Lower lobe of right lung (tissue), 2 donors: ENCODE results near the gene WDR47. TPM values are rescaled to one million over a fixed set of nuclear protein-coding genes. Genes with fewer than 3 reads are reported as not detected.
"Not testable (repeated sequence)": the region's sequence is repeated elsewhere in the genome, so short reads cannot be mapped to it uniquely, and the experiment has no call there.

ENCODE experiments used
- ATAC-seq, 2 donors: fragments of 200-7000 bp; cut with Tn5 transposase; one replicate each; pipeline ENCODE4 v1.9.1; 2020 to 2022; ENCODE audit warnings: mild to moderate bottlenecking in 2 of 2, moderate library complexity in 2 of 2
- DNase-seq: peaks from one replicate; pipeline ENCODE4 v3.0.0-alpha.2; 2020
- H3K27ac ChIP-seq: fragments of 200-600 bp; one replicate; pipeline ENCODE4 v1.8.0; 2022
- H3K27me3 ChIP-seq: fragments of 200-600 bp; one replicate; pipeline ENCODE4 v1.8.0; 2022; ENCODE audit warnings: low read depth
- H3K36me3 ChIP-seq: fragments of 200-600 bp; one replicate; pipeline ENCODE4 v1.8.0; 2022; ENCODE audit warnings: mild to moderate bottlenecking
- H3K4me1 ChIP-seq: fragments of 200-600 bp; one replicate; pipeline ENCODE4 v1.8.0; 2022
- H3K4me3 ChIP-seq: fragments of 200-600 bp; one replicate; pipeline ENCODE4 v1.8.0; 2022; ENCODE audit warnings: mild to moderate bottlenecking
- H3K9me3 ChIP-seq: fragments of 200-600 bp; one replicate; pipeline ENCODE4 v1.8.0; 2022
- CTCF ChIP-seq: fragments of 200-600 bp; IDR thresholded peaks from one replicate; pipeline ENCODE4 v1.8.0; 2022; ENCODE audit warnings: antibody characterized with exemption, mild to moderate bottlenecking
- intact Hi-C: fragments of 100-400 bp; cut with DNase I; formaldehyde crosslinking; loops from one replicate; pipeline ENCODE4 v1.11.0; 2022
- total RNA-seq: library from RNA; stranded (reverse); fragmentation: NEBNext Ultra II Directional; extraction: Animal tissue kit (Norgen Biotek cat#: 25700); gene quantifications from one replicate; pipeline ENCODE4 v1.2.1, GENCODE V29; 2021
- donor health status: DM: no; HTN: yes; CAD: no; lungs with severe emphysema.

The WDR47 gene
- total RNA-seq, 1 donor from 2014 or later: 14.3 TPM

GRCh38 chr1:108951242-108951641 is 90.7 kb downstream of the WDR47 start:
- Histone ChIP-seq H3K4me3 (no peak overlapping the region), H3K36me3 (peaks cover 33% of the 10 kb centered on the region), H3K27ac (no peak overlapping the region), H3K4me1 (peaks cover 15% of the 10 kb centered on the region), H3K9me3 (no peaks in the 10 kb centered on the region), H3K27me3 (no peaks in the 10 kb centered on the region)
- intact Hi-C loops: no loop called here
- ATAC-seq: no peak
- no peak for TF ChIP-seq CTCF
- no peak for DNase-seq

DNA sequence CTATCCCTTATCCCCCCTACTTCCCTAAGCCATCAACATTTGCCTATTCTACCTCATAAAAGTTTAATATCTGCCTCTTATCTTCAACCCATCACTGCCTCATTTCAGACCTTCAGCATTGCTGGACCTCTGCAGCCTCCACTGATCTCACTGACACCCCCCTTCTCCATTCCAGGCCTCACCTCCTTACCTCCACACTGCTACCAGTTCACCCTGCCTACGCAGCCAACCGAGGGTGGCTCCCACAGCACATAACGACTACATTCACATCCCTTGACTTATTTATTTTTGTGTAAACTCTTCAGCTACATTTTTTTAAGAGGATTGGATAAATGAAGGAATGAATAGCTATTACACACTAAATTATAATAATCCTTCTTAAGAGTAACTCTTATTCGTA is 92.9 kb downstream of the WDR47 start:
- ATAC-seq (no peak), DNase-seq (no peak)
- no peak overlapping the region for H3K27ac ChIP-seq
- no peak overlapping the region for H3K4me3 ChIP-seq
- no peaks in the 10 kb centered on the region for H3K9me3 ChIP-seq
- H3K36me3 ChIP-seq: peaks cover 45% of the 10 kb centered on the region
- no peaks in the 10 kb centered on the region for H3K27me3 ChIP-seq
- intact Hi-C loops: no loop called here
- H3K4me1 ChIP-seq: peaks cover 15% of the 10 kb centered on the region
- TF ChIP-seq CTCF: no peak

DNA sequence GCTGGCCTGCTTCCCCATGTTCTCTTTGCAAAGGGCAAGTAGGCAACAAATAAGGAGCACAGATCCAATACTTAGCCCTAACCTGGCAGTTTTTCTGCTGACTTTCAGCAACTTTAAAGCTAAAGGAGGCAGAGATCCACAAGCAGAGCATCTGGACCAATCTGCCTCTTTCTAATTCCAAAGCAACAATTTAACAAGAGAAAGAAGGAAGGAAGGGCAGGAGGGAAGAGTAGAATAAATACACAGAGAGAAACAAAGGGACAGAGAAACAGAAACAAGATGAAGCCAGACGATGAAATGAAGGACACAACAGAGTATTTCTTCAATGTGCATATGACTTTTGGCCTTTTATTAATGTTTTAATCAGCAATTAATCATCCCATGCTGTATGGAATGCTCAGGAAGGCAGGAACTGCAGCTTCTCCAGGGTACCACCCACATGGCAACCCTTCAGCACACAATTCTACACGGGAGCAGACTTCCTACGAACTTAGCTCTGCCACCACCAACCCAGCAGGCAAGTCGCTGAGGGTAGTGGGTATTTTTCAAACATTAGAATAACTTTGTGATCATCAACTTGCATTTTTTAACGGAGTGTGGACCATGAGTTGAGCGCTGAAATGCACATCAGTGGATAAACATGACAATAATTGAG is 93.9 kb downstream of the WDR47 start:
- H3K27ac ChIP-seq: peak overlapping the region; percentile 1
- DNase-seq: no peak
- intact Hi-C loops: no loop called here
- ATAC-seq: no peak
- peaks cover 15% of the 10 kb centered on the region for H3K4me1 ChIP-seq
- H3K36me3 ChIP-seq: peaks cover 46% of the 10 kb centered on the region
- no peak for TF ChIP-seq CTCF
- no peaks in the 10 kb centered on the region for H3K27me3 ChIP-seq
- peak overlapping the region; percentile 7 for H3K4me3 ChIP-seq
- no peaks in the 10 kb centered on the region for H3K9me3 ChIP-seq

- ATAC-seq (no peak), DNase-seq (no peak)
- no peak for TF ChIP-seq CTCF
- Histone ChIP-seq H3K4me3 (no peak overlapping the region), H3K27me3 (no peaks in the 10 kb centered on the region), H3K9me3 (no peaks in the 10 kb centered on the region), H3K4me1 (no peaks in the 10 kb centered on the region), H3K36me3 (peaks cover 97% of the 10 kb centered on the region), H3K27ac (no peak overlapping the region)
- intact Hi-C loops: no loop called here
Observed at GRCh38 chr1:108936170-108936569, 105.7 kb downstream of the WDR47 start.

DNA sequence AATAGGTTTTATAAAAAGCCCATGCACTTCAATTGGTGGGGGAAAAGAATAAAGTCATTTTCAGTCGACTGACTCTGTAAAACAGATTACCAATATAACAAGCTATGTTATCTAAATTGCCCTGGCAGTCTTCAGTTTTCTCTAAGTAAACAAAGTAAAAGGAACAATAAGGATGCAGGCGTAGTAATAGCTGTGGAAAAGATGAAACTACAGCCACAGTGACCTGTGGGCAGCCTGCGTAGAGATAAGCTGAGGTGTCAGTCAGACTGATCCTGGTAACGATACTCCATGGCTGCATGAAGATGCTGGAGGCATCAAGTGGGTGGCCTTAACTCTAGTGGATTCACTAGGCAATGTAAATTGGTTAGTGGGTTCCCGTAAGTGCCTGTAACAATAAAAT is 108.0 kb downstream of the WDR47 start:
- DNase-seq: no peak
- H3K27ac ChIP-seq: no peak overlapping the region
- no peak for ATAC-seq
- H3K27me3 ChIP-seq: no peaks in the 10 kb centered on the region
- no peak for TF ChIP-seq CTCF
- no peaks in the 10 kb centered on the region for H3K4me1 ChIP-seq
- no peak overlapping the region for H3K4me3 ChIP-seq
- intact Hi-C loops: no loop called here
- H3K36me3 ChIP-seq: peaks cover 97% of the 10 kb centered on the region
- no peaks in the 10 kb centered on the region for H3K9me3 ChIP-seq

- H3K4me3 ChIP-seq, H3K9me3 ChIP-seq, intact Hi-C loops, H3K27me3 ChIP-seq, H3K27ac ChIP-seq, ATAC-seq, H3K4me1 ChIP-seq, DNase-seq: not testable (repeated sequence)
- peaks cover 96% of the 10 kb centered on the region for H3K36me3 ChIP-seq
Observed at GRCh38 chr1:108927565-108927964, 114.3 kb downstream of the WDR47 start.
